WTC11 (cell line): ENCODE measurements around the gene AAGAB. TPM values are rescaled to one million over a fixed set of nuclear protein-coding genes. Genes with fewer than 3 reads are reported as not detected.

ENCODE experiments used
- ATAC-seq: fragments of 200-7000 bp; cut with Tn5 transposase; 2 replicates; pipeline ENCODE4 v1.10.0; 2021; ENCODE audit warnings: mild to moderate bottlenecking, moderate library complexity
- CTCF ChIA-PET: fragments of 300-600 bp; sonication (Branson Sonifier 250); formaldehyde crosslinking; loops from one replicate; lab custom pipeline; 2021; ENCODE audit warnings: antibody characterized with exemption; lab: Charles Lee
- POLR2A ChIA-PET: fragments of 350-600 bp; sonication (Branson Sonifier 250); formaldehyde crosslinking; loops from one replicate; lab custom pipeline; 2021; ENCODE audit warnings: antibody characterized with exemption; lab: Charles Lee
- DNase-seq: peaks from one replicate; pipeline ENCODE4 v3.0.0; 2021; ENCODE audit warnings: low spot score
- H3K27ac Mint-ChIP-seq: 2 replicates; pipeline ENCODE4 v1.8.0; 2021; ENCODE audit warnings: mixed read lengths
- H3K27me3 Mint-ChIP-seq: 2 replicates; pipeline ENCODE4 v1.8.0; 2021; ENCODE audit warnings: low read depth, mild to moderate bottlenecking, moderate library complexity, mixed read lengths
- H3K36me3 Mint-ChIP-seq: 2 replicates; pipeline ENCODE4 v1.8.0; 2021; ENCODE audit warnings: mixed read lengths
- H3K4me1 Mint-ChIP-seq: 2 replicates; pipeline ENCODE4 v1.8.0; 2022; ENCODE audit warnings: mixed read lengths
- H3K4me3 Mint-ChIP-seq: 2 replicates; pipeline ENCODE4 v1.8.0; 2021; ENCODE audit warnings: mild to moderate bottlenecking, moderate library complexity, mixed read lengths
- H3K9me3 Mint-ChIP-seq: 2 replicates; pipeline ENCODE4 v1.8.0; 2021; ENCODE audit warnings: mixed read lengths
- ATF2 ChIP-seq: sonication (generic); formaldehyde crosslinking; IDR thresholded peaks from 2 replicates; pipeline ENCODE4 v1.8.1; 2022; ENCODE audit warnings: low read depth, missing genetic modification reagents, borderline replicate concordance
- CREB1 ChIP-seq: sonication (generic); formaldehyde crosslinking; IDR thresholded peaks from 2 replicates; pipeline ENCODE4 v1.8.0; 2023; ENCODE audit warnings: mild to moderate bottlenecking, missing genetic modification reagents
- FOXK1 ChIP-seq: sonication (generic); formaldehyde crosslinking; IDR thresholded peaks from 2 replicates; pipeline ENCODE4 v1.8.0; 2022; ENCODE audit warnings: mild to moderate bottlenecking, moderate library complexity, missing genetic modification reagents
- HMGA2 ChIP-seq: fragments of 250-450 bp; sonication (Bioruptor Pico); IDR thresholded peaks from 2 replicates; pipeline ENCODE4 v1.4.0; 2021; ENCODE audit warnings: mild to moderate bottlenecking, moderate library complexity
- JUN ChIP-seq: sonication (generic); formaldehyde crosslinking; IDR thresholded peaks from 2 replicates; pipeline ENCODE4 v1.8.0; 2023; ENCODE audit warnings: mild to moderate bottlenecking, missing genetic modification reagents
- MLX ChIP-seq: sonication (generic); formaldehyde crosslinking; IDR thresholded peaks from 2 replicates; pipeline ENCODE4 v1.8.1; 2023; ENCODE audit warnings: mild to moderate bottlenecking, missing genetic modification reagents, moderate library complexity
- NR1H2 ChIP-seq: sonication (generic); formaldehyde crosslinking; IDR thresholded peaks from 2 replicates; pipeline ENCODE4 v1.9.0; 2021; ENCODE audit warnings: mild to moderate bottlenecking, moderate library complexity, missing genetic modification reagents
- NR2C2 ChIP-seq: sonication (generic); formaldehyde crosslinking; IDR thresholded peaks from 2 replicates; pipeline ENCODE4 v1.8.0; 2022; ENCODE audit warnings: mild to moderate bottlenecking, missing genetic modification reagents
- SP1 ChIP-seq: sonication (generic); formaldehyde crosslinking; conservative IDR thresholded peaks from 2 replicates; pipeline ENCODE4 v1.8.1; 2022; ENCODE audit warnings: missing genetic modification reagents
- TCF7 ChIP-seq: sonication (generic); formaldehyde crosslinking; IDR thresholded peaks from 2 replicates; pipeline ENCODE4 v1.8.0; 2022; ENCODE audit warnings: mild to moderate bottlenecking, low read depth, missing genetic modification reagents, moderate library complexity
- ZBTB21 ChIP-seq: sonication (generic); formaldehyde crosslinking; IDR thresholded peaks from 2 replicates; pipeline ENCODE4 v1.8.1; 2023; ENCODE audit warnings: mild to moderate bottlenecking, missing genetic modification reagents, borderline replicate concordance
- ZMAT4 ChIP-seq: fragments of 250-450 bp; sonication (Bioruptor Pico); IDR thresholded peaks from 2 replicates; pipeline ENCODE4 v1.9.0; 2021; ENCODE audit warnings: mild to moderate bottlenecking
- ZNF317 ChIP-seq: sonication (generic); formaldehyde crosslinking; IDR thresholded peaks from 2 replicates; pipeline ENCODE4 v1.8.1; 2023; ENCODE audit warnings: low read depth, mild to moderate bottlenecking, moderate library complexity, missing genetic modification reagents, borderline replicate concordance
- ZNF532 ChIP-seq: fragments of 250-450 bp; sonication (Bioruptor Pico); IDR thresholded peaks from 2 replicates; pipeline ENCODE4 v1.9.0; 2021; ENCODE audit warnings: mild to moderate bottlenecking, borderline replicate concordance
- ZSCAN18 ChIP-seq: fragments of 250-450 bp; sonication (Bioruptor Pico); IDR thresholded peaks from 2 replicates; pipeline ENCODE4 v2.1.2; 2022; ENCODE audit warnings: mild to moderate bottlenecking, moderate library complexity
- total RNA-seq: library from RNA; stranded (reverse); gene quantifications from 3 replicates; pipeline ENCODE4 v1.2.3, GENCODE V29; 2021
- TF ChIP-seq, protein P1 (sequence below): sonication (generic); formaldehyde crosslinking; IDR thresholded peaks from 2 replicates; pipeline ENCODE4 v1.8.1; 2023; ENCODE audit warnings: mild to moderate bottlenecking, missing genetic modification reagents, moderate library complexity
- TF ChIP-seq, protein P2 (sequence below): sonication (generic); formaldehyde crosslinking; IDR thresholded peaks from 2 replicates; pipeline ENCODE4 v1.8.1; 2022; ENCODE audit warnings: mild to moderate bottlenecking, moderate library complexity, missing genetic modification reagents

AAGAB gene
- total RNA-seq, 1 experiment from 2014 or later: 41.7 TPM

DNA sequence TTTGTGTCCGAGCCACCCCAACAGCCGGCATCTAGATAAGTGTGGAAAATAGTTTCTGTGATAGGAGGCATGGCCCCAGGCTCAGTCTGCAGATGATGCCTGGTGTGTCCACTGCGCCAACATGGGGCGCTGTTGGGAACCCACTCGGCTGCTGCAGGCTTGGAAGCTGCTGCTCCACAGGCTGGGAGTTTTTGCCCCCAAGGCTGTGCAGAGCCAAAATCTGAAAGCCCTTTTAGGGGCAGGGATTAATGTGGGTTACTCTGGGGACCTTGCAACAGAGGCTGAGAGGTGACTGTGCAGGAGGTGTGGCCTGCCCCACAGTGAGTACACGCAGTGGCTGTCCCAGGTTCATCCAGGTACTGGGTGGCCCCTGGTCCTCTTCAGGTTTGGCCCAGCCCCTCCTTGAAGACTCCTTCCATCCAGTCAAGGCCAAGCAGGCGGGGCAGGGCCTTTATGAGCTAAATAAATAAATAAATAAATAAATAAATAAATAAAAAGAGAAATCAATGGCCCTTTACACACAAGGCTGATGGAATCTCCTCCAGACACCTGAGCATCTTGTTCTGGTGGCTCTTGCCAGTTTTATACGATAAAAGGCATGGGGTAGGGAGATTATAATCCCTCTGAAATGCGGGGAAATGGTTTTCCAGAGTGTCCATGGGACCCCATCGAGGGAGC lies 73.8 kb downstream of the AAGAB start (continued):
- TF ChIP-seq MLX: no peak

DNA sequence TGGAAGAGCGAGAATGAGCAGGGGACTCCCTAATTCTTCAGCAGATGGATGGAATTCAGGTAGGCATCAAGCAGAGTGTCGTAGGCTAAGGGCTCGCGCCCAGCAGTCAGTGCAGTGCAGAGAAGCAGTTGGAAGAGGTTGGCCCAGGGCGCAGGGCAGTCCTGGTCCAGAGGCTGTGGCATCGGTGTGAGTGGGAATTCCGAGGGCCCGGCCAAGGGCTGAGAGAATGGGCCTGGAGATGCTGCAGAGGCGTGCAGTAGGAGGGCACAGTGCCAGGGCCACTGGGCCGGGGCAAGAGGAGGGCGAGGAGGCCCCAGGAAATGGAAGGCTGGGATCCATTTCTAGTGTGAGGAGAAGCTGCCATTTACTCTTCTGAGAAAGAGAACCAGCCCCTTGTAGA lies 74.4 kb downstream of the AAGAB start:
- DNase-seq: no peak
- no peak for ATAC-seq
- CTCF ChIA-PET: interaction anchor here (1.3 kb wide), 1 partner anchor 15 kb away, joined by 5 read pairs; no protein-coding TSS in a partner anchor
- Mint-ChIP-seq H3K9me3 (no peaks in the 10 kb centered on the region), H3K27ac (no peak overlapping the region; the same call in 1 of the 2 replicates), H3K4me1 (peaks cover 20% of the 10 kb centered on the region), H3K36me3 (peaks cover 9% of the 10 kb centered on the region), H3K27me3 (no peaks in the 10 kb centered on the region), H3K4me3 (no peak overlapping the region)
- TF ChIP-seq FOXK1 (CRISPR knock-in tag) (no peak), NR1H2 (CRISPR knock-in tag) (no peak), ZNF532 (no peak), ZSCAN18 (CRISPR knock-in tag) (no peak), NR2C2 (CRISPR knock-in tag) (no peak)
- POLR2A ChIA-PET: no interaction called here

- ATAC-seq: no peak
- H3K27me3 Mint-ChIP-seq: no peaks in the 10 kb centered on the region
- CTCF ChIA-PET: interaction anchor here (0.6 kb wide), 1 partner anchor 233 kb away, joined by 3 read pairs; no protein-coding TSS in a partner anchor
- no peaks in the 10 kb centered on the region for H3K9me3 Mint-ChIP-seq
- no peak overlapping the region for H3K4me3 Mint-ChIP-seq
- POLR2A ChIA-PET: no interaction called here
- peaks cover 5% of the 10 kb centered on the region; the same call in 1 of the 2 replicates for H3K36me3 Mint-ChIP-seq
- peaks cover 25% of the 10 kb centered on the region for H3K4me1 Mint-ChIP-seq
- peak overlapping the region; percentile 37; the same call in 1 of the 2 replicates for H3K27ac Mint-ChIP-seq
- no peak for DNase-seq
- TF ChIP-seq TCF7 (CRISPR knock-in tag): no peak
- no peak for TF ChIP-seq ZNF317 (CRISPR knock-in tag)
- TF ChIP-seq, protein P1, sequence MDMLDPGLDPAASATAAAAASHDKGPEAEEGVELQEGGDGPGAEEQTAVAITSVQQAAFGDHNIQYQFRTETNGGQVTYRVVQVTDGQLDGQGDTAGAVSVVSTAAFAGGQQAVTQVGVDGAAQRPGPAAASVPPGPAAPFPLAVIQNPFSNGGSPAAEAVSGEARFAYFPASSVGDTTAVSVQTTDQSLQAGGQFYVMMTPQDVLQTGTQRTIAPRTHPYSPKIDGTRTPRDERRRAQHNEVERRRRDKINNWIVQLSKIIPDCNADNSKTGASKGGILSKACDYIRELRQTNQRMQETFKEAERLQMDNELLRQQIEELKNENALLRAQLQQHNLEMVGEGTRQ (CRISPR knock-in tag): no peak
- TF ChIP-seq CREB1 (CRISPR knock-in tag): no peak
- no peak for TF ChIP-seq JUN (CRISPR knock-in tag)
- TF ChIP-seq, protein P2, sequence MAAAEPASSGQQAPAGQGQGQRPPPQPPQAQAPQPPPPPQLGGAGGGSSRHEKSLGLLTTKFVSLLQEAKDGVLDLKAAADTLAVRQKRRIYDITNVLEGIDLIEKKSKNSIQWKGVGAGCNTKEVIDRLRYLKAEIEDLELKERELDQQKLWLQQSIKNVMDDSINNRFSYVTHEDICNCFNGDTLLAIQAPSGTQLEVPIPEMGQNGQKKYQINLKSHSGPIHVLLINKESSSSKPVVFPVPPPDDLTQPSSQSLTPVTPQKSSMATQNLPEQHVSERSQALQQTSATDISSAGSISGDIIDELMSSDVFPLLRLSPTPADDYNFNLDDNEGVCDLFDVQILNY (CRISPR knock-in tag): no peak
- TF ChIP-seq ATF2 (CRISPR knock-in tag): no peak
- TF ChIP-seq ZBTB21 (CRISPR knock-in tag): no peak
- TF ChIP-seq ZMAT4 (CRISPR knock-in tag): no peak
- no peak for TF ChIP-seq HMGA2 (CRISPR knock-in tag)
- TF ChIP-seq SP1 (CRISPR knock-in tag): no peak
- TF ChIP-seq ZSCAN18 (CRISPR knock-in tag): no peak
These were observed 75.0 kb downstream of the AAGAB start for GRCh38 chr15:67179411-67179995.
